Brain pericyte (primary cell): ENCODE measurements around the gene GPR162.

Experiments used
- DNase-seq: peaks from one replicate; pipeline ENCODE4 v3.0.0-alpha.2; 2012; ENCODE audit warnings: low read depth, low spot score

GPR162 gene

DNA sequence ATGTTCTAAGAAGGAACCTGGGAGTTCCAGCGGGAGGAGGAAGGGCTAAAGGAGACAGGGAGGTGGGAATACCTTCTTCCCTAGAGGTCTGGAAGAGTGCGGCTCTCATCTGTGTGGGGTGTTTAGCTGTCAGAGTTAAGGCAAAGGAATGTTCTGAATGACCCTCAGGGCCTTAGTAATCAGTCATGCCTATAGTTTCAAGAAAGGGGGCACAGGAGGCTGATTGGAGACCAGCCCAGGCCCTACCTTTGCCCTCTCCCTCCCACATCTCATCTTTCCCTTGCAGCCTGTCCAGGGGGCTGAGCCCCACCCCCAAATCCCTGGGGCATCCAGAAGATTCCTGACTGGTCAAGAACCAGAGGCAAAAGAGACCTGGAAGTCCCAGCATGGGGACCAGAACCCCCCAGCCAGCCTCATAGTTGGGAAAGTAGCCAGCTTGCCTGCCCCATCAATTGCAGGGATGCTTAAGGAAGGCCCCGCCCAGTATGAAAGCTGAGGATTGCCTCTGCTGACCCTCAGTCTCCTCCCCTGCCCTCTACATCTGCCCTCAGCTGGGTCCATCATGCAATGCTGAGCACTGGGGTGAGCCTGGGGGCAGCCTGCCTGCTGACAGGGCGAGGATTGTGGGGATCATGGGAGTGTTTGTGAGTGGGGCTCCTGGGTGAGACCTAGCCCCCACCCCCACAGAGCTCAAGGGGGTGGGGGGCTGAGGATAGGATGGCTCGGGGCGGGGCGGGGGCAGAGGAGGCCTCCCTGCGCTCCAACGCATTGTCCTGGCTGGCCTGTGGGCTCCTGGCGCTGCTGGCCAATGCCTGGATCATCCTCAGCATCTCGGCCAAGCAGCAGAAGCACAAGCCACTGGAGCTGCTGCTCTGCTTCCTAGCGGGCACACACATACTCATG lies 1.8 kb downstream of the GPR162 start:
- DNase-seq = no peak

DNA sequence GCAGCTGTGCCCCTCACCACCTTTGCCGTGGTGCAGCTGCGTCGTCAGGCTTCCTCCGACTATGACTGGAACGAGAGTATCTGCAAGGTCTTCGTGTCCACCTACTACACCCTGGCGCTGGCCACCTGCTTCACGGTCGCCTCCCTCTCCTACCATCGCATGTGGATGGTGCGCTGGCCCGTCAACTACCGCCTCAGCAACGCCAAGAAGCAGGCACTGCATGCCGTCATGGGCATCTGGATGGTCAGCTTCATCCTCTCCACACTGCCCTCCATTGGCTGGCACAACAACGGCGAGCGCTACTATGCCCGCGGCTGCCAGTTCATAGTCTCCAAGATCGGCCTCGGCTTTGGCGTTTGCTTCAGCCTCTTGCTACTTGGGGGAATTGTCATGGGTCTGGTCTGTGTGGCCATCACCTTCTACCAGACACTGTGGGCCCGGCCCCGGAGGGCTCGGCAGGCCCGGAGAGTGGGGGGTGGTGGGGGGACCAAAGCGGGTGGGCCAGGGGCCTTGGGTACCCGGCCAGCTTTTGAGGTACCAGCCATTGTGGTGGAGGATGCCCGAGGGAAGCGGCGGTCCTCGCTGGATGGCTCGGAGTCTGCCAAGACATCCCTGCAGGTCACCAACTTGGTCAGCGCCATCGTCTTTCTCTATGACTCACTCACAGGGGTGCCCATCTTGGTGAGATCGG lies 2.6 kb downstream of the GPR162 start:
- DNase-seq = no peak

DNA sequence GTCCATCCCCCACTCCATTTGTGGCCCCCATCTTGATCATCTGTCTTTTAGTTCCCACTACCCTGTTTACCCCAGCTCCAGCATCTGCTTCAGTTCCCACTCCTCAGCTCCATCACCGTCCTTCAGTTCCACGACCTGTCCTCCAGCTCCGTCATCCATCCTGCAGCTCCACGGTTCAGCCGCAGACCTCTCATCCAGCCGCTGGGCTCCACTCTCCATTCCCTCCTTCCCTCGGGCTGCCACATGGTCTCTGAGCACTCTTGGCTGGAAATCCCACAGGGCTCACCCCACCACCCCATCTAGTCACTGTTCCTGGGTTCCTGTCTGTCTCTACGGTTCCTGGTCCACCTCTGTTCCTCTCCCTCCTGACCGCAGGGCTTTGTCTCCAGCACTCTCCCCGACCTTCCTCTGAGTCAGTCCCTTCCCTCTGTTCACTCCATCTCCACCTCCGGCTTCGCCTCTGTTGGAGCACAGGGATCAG lies 3.3 kb downstream of the GPR162 start:
- DNase-seq = no peak

DNA sequence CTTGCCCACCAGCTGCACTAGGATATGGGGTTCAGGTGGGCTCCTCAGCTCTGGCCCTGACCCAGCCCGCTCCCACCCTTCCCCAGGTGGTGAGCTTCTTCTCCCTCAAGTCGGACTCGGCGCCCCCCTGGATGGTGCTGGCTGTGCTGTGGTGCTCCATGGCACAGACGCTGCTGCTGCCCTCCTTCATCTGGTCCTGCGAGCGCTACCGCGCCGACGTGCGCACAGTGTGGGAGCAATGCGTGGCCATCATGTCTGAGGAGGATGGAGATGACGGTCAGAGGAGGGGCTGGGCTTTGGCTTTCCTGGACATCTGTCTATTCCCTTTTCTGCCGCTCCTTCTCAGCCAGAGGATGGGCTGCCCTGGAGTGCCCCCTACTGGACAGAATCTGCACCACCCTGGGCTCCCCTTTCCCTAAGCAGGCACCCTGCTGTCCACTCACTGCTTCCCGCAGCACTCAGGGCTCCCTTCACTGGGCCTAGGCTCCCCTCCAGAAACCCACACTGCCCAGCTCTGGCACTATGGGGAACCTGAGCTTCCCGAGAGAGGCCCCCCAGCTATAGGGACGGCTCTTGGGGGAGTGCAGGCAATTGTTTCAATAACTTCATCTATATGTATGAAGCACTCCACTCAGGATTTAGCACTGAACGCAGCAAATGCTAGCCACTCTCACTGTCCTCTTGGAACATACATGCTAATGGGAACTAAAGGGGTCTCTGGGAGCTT lies 3.9 kb downstream of the GPR162 start:
- peak; percentile 66 for DNase-seq

DNA sequence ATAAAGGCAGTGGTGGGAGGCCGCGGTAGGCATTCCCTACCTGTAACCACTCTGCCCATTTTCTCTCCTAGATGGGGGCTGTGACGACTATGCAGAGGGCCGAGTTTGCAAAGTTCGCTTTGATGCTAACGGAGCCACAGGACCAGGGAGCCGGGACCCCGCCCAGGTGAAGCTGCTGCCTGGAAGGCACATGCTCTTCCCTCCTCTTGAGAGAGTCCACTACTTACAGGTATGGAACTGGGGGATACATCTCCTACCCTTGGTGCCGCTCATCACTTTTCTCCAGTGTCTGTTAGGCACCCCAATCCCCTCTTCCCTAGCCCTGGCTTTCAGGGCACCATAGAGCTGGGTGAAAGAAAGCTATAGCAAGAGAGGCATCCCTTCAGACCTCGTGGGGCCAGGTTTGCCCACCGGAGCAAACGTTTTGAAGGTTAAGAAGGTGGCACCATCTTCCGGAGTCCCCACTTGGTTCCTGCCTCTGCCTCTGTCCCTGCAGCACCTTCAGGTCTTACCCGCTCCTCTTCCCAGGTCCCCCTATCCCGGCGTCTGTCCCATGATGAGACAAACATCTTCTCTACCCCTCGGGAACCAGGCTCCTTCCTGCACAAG lies 4.6 kb downstream of the GPR162 start:
- no peak for DNase-seq

DNA sequence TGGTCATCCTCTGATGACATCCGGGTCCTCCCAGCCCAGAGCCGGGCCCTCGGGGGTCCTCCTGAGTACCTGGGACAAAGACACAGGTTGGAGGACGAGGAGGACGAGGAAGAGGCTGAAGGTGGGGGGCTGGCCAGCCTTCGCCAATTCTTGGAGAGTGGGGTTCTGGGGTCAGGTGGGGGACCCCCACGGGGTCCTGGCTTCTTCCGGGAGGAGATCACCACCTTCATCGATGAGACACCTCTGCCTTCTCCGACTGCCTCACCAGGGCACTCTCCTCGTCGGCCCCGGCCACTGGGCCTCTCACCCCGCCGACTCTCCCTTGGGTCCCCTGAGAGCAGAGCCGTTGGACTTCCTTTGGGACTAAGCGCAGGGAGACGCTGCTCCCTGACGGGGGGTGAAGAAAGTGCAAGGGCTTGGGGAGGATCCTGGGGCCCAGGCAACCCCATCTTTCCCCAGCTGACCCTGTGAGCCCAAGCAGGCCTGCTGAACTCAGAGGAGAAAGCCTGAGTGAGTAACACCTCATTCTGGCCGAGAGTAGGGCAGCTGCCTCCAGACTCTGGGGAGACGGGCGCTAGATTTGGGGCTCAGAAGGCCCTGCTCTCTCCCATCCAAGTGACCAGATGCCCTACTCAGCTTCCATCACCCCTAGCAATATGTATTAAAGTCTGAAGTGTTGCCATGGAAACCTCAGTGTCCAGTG lies 5.3 kb downstream of the GPR162 start:
- DNase-seq = no peak

DNA sequence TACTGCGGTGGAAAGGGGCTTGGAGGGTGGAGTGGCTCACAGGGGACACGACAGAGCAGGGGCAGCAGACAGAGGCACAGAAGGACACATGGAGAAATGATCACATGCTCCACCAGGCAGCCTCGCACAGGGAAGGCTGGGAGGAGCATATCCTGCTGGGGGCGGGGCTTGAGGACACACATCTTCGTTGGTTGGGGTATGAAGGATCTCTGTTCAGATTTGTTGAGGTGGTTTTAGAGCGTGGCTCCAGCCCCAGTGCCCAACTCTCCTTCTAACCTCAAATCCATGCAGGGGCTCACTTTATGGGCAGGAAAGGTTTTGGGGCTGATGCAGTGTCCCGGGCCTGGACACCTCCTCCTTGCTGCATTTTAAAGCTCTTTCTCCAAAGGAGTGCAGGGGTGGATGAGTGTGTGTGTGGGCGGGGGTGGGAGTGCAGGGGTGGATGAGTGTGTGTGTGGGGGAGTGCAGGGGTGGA lies 5.9 kb downstream of the GPR162 start:
- DNase-seq = peak; percentile 26

DNA sequence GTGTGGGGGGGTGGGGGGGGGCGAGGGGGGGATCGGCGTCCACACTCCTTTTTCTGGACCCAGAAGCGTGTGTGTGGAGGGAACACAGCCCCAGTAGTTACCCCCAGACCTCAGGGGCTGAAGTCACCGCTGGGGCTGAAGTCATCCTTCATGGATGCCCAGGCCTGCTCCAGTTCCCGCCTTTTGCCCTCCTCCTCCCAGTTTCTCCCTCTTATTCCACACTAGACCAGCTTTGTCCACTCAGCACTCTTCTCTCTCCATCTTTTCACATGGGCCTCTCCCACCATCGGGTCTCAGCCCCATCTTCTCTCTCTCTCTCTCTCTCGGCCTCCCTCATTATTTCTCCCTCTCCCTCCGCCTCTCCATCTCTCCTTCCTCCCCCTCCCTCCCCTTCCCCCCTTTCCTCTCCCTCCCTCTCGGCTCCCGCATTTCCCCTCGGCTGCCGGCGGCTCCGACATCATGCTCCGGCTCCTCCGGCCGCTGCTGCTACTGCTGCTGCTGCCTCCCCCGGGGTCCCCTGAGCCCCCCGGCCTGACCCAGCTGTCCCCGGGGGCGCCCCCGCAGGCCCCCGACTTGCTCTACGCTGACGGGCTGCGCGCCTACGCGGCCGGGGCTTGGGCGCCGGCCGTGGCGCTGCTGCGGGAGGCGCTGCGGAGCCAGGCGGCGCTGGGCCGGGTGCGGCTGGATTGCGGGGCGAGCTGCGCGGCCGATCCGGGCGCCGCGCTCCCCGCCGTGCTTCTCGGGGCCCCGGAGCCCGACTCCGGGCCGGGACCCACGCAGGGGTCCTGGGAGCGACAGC lies 6.6 kb downstream of the GPR162 start, which contains the start of gene P3H3:
P3H3 (plus strand) TSS at position 426 of the 799 bp plus-strand sequence; CDS start at position 460, 34 bp downstream.
- DNase-seq = no peak

DNA sequence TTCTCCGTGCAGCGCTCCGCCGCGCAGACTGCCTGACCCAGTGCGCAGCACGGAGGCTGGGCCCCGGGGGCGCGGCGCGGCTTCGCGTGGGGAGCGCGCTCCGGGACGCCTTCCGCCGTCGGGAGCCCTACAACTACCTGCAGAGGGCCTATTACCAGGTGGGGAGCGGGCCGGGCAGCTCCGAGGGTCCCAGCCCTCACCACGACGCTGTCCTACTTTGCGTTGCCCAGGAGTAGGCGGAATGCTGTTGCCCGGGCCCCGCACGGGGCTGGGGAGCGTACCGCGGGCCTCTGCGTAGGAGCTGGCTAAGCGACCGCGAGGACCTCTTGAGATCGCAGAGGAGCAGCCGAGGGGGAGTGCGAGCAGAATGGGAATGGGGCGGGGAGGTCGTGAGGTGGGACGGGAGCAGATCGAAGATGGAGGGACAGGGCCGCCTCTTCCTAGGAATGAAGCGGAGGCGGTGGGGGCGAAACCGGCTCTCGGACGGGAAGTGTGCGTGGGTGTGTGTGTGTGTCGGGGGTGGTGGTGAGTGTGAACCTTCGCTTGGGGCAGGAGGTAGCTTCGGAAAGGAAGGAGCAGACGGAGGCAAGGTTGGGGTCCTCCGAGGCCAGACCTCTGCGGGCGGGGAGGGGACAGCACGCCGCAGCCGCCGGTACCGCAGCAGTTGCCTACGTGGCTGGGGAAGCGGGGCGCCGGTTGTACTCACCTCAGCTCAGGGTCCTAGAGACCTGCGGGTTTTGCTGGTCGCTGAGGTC lies 7.3 kb downstream of the GPR162 start:
- no peak for DNase-seq

DNA sequence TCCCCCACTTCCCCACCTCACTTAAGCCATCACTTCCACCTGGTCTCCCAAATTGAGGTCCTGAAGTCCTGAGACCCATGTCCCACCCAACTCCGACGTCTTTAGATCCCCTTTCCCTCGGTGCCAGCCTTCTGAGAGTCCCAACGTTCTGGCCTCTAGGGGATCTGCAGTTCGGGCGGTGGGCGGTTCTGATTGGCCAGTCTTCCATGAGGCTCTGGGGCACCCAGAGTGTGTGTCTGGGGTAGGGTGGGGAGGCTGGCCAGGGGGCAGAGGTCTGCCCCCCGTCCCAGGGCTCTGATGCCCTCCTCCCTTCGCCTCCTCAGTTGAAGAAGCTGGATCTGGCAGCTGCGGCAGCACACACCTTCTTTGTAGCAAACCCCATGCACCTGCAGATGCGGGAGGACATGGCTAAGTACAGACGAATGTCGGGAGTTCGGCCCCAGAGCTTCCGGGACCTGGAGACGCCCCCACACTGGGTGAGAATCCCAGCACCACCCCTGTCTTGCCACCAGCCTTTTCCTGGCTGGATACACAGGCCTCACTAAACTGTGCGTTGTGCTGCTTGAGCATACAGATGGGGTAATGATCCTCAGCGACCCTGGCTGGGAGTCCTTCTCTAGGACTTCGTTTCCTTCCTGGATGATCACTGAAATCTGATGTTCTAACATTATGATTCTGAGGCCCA lies 8.1 kb downstream of the GPR162 start:
- DNase-seq = no peak

DNA sequence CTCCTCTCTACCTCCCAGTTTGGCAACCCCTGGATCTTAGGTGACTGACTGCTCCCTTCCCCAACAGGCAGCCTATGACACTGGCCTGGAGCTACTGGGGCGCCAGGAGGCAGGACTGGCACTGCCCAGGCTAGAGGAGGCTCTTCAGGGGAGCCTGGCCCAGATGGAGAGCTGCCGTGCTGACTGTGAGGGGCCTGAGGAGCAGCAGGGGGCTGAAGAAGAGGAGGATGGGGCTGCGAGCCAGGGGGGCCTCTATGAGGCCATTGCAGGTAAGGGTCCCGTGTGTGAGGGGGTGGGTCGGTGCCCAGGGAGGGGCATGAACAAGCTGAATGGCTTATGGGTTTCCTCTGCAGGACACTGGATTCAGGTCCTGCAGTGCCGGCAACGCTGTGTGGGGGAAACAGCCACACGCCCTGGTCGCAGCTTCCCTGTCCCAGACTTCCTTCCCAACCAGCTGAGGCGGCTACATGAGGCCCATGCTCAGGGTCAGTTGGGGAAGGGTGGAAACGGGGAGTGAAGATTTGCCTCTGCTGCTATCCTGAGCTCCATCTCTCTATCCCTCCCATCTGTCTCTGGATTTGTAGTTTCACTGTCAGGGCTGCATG lies 8.8 kb downstream of the GPR162 start:
- no peak for DNase-seq

DNA sequence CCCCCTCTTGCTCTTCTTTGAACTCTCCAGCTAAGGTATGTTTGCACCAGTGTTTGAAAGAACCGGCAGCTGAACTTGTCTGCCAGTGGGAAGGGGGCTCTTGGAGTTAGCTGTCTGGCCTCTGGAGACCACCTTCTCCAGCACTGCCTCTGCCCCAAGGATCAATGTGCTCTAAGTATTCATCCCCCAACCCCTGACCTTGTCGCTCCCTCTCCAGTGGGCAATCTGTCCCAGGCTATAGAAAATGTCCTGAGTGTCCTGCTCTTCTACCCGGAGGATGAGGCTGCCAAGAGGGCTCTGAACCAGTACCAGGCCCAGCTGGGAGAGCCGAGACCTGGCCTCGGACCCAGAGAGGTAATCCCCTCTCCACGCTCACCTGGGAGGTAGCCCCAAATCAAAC lies 9.4 kb downstream of the GPR162 start:
- no peak for DNase-seq

DNA sequence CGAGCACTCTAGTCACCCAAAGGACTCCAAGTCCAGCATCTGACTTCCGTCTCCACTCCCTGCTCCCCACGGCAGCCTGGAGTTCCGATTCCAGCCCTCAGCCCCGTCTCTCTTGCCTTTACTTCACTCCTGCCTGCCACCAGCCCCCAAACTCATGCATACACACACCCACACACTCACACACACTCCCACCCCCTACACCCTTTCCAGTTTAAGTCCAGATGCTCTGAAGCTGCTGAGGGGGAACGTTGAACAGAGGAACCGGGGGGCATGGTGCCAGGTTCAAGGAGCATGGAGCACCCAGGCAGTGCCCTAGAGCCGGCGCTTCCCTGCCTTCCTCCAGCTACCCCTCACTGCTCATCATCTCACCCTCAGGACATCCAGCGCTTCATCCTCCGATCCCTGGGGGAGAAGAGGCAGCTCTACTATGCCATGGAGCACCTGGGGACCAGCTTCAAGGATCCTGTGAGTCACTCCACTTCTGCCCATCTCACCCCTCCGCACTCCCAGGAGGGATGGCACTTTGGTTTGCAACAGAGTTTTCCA lies 9.9 kb downstream of the GPR162 start:
- DNase-seq = no peak

DNA sequence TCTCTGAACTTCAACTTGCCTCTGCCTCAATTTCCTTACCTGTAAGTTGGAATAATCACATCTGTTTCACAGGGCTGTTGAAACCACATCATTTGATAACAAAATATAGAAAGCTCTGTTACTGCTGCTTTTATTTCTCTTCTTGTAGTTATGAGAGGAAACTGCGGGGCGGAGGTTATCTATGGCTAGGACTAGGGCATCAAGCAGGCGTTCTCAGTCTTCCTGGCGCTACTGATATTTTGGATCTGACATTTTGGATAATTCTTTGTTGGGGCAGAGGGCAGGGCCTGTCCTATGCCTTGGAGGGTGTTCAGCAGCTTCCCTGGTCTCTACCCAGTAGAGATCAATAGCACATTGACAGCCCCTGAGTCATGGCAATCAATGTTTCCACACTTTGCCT lies 10.5 kb downstream of the GPR162 start:
- DNase-seq = no peak

DNA sequence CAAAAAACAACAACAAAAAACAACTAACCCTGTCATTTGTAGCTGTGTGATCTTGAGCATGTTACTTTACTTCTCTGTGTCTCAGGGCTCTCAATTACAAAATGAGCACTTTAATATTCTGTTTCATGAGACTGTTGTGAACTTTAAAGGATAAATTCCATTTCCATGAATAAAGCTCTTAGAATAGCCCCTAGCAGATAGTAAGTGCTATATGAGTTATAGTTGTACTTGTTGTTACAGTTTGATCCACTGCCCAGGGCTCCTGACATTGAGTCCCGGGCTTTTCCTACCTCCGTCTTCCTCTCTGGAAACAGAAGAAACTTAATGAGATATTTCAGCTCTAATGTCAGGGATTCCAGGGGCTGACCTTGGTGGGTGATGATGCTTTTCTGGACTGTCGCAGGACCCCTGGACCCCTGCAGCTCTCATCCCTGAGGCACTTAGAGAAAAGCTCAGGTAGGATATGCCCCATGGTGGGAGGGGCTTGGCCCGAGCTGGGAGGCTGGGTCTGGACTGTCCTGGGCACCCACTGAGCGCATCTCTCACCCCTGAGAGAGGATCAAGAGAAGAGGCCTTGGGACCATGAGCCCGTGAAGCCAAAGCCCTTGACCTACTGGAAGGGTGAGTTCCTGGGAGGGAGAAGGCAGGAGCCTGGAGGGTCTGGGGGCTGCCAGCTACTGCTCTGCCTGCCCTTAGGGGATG lies 11.7 kb downstream of the GPR162 start:
- no peak for DNase-seq

DNA sequence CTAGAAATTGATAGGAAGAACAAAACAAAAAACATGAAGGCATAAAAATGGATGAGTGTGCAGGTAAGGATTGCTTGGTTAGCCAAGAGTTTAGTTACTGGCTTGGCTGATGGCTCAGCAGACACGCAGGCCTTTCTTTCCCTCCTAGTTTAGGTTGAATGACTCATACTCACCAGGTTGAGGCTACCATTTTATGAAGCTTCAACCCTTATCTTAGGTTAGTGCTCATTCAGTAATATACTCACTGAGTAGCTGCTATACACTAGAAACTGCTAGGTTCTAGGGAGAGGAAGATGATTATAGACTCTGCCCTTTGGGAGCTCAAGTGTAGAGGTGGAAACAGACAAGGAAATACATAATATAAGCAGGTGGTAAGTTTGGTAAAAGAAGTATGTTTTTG lies 12.6 kb downstream of the GPR162 start:
- DNase-seq = no peak

DNA sequence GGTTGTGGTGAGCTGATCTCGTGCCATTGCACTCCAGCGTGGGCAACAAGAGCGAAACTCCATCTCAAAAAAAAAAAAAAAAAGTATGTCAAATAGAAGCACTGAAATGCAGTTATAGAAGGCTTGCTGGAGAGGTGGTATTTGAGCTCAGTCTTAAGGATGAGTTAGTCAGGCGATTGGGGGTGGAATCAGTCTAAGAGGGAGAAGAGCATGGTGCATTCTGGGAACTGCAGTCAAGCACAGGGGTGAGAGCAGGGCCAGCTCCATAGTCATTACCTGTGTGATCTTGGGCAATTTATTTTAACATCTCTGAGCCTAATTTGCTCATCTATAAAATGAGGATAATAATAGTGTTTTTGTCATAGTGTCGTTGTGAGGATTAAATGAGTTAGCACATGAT lies 13.3 kb downstream of the GPR162 start:
- DNase-seq = no peak
